Suprapubic skin (tissue), 4 donors: Measurements from ENCODE around the gene SMCO1.

Source experiments
- POLR2A ChIP-seq, 2 donors: fragments of 450-650 bp; IDR thresholded peaks; one replicate each; pipeline ENCODE4 v1.6.1; 2017; ENCODE audit warnings: antibody characterized with exemption in 2 of 2, mild to moderate bottlenecking in 2 of 2, moderate library complexity in 2 of 2
- POLR2AphosphoS5 ChIP-seq, 3 donors: sonication (generic); formaldehyde crosslinking; IDR thresholded peaks; one replicate each; pipeline ENCODE4 v1.6.1; 2017; ENCODE audit warnings: antibody characterized with exemption in 3 of 3
- TF ChIP-seq, protein P1 (sequence below), 2 donors: fragments of 200-600 bp in 1 of 2; fragments of 450-650 bp in 1 of 2; sonication (generic) in 1 of 2; IDR thresholded peaks; one replicate each; pipeline ENCODE4 v1.5.1; 2016 to 2019; ENCODE audit warnings: antibody characterized with exemption in 2 of 2, mild to moderate bottlenecking in 1 of 2, moderate library complexity in 1 of 2

DNA sequence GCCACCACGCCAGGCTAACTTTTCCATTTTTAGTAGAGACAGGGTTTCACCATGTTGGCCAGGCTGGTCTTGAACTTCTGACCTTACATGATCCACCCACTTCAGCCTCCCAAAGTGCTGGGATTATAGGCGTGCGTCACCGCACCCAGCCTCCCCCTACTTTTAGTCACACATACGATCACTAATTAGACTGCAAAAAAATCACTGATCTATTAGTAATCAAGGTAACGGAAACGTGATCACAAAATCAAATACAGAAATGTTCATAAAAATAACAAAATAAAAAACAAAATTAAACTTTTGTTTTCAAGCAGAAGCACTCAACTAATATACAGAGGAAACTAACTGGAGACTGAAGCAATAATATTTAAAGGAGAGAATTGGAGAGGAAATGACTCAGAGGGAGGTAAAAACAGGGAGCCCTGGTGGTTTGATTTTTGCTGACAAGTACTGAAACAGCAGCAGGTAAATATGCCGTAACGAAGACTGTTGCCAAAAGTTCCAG lies 48.6 kb upstream of the SMCO1 start:
- TF ChIP-seq, protein P1, sequence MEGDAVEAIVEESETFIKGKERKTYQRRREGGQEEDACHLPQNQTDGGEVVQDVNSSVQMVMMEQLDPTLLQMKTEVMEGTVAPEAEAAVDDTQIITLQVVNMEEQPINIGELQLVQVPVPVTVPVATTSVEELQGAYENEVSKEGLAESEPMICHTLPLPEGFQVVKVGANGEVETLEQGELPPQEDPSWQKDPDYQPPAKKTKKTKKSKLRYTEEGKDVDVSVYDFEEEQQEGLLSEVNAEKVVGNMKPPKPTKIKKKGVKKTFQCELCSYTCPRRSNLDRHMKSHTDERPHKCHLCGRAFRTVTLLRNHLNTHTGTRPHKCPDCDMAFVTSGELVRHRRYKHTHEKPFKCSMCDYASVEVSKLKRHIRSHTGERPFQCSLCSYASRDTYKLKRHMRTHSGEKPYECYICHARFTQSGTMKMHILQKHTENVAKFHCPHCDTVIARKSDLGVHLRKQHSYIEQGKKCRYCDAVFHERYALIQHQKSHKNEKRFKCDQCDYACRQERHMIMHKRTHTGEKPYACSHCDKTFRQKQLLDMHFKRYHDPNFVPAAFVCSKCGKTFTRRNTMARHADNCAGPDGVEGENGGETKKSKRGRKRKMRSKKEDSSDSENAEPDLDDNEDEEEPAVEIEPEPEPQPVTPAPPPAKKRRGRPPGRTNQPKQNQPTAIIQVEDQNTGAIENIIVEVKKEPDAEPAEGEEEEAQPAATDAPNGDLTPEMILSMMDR (IDR thresholded peaks at IDR 0.05): no peak
- TF ChIP-seq POLR2AphosphoS5 (IDR thresholded peaks at IDR 0.05) (no peak), POLR2A (IDR thresholded peaks at IDR 0.05) (no peak)
